Measurements from ENCODE around the gene MAML2. TPM values are rescaled to one million over a fixed set of nuclear protein-coding genes. Genes with fewer than 3 reads are reported as not detected.

Gene MAML2
- total and polyA plus RNA-seq, 2 of the 13 experiments (the other 11 are each of a cell fraction or from before 2014, with no cell fraction given), result 2.3 to 25.9 TPM

DNA sequence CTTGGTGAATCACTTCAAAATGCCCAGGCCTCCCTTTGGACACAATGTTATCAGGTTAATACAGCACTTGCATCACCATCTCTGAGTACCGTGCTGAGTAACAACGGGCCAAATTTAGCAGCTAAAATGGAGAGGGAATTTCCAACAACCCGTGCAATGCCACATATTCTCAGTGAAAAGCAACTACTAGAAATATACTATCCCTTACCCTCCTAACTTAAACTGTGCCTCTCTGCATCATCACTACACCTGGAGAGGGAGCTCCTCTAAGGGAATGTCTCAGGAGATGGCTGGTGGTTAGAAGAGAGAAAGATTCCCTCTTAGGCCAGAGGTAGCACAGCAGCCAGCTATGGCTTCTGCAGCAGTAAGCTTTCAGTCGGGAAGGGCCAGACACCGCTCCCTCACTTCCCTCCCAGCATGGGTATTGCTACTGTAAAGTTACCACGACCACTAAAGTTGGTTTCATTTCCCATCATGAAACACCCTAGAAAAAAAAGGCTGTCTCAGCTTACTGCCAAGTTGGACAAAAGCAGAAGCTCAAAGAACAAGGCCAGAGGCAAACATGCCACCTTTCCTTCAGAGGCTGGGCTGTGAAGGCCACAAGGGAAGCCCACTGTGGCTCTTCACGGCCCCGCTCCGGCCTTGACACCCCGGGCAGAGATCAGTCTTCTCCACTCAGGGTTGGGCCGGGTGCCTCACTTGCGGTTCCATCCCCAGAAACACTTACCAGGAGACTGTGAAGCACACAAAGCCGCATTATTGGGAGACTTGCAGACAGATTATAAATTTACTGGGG, 3.9 kb downstream of the MAML2 start (continued):
- TF ChIP-seq CTCF (CRISPR knock-in tag; IDR thresholded peaks at IDR 0.05) (no peak), RELA (CRISPR knock-in tag; IDR thresholded peaks at IDR 0.05) (no peak), CCDC6 (CRISPR knock-in tag; IDR thresholded peaks at IDR 0.05) (no peak), ZNF136 (CRISPR knock-in tag; IDR thresholded peaks at IDR 0.05; ENCODE audit: low read depth) (no peak), ZNF564 (CRISPR knock-in tag; IDR thresholded peaks at IDR 0.05) (no peak), JUN (CRISPR knock-in tag; IDR thresholded peaks at IDR 0.05) (no peak), XRCC5 (optimal IDR thresholded peaks at IDR 0.05; ENCODE audit: low read length) (no peak), ZNF12 (CRISPR knock-in tag; IDR thresholded peaks at IDR 0.05) (no peak), MED13 (CRISPR knock-in tag; IDR thresholded peaks at IDR 0.05) (no peak), RFX3 (CRISPR knock-in tag; IDR thresholded peaks at IDR 0.05) (no peak), NCOR1 (IDR thresholded peaks at IDR 0.05; ENCODE audit: borderline replicate concordance, low read length) (no peak), SCMH1 (CRISPR knock-in tag; IDR thresholded peaks at IDR 0.05; ENCODE audit: borderline replicate concordance) (no peak), TBL1XR1 (IDR thresholded peaks at IDR 0.05; ENCODE audit: borderline replicate concordance, low read length, partially characterized antibody) (no peak), PHF20 (CRISPR knock-in tag; IDR thresholded peaks at IDR 0.05) (no peak), ZNF264 (CRISPR knock-in tag; IDR thresholded peaks at IDR 0.05) (no peak), SMAD9 (CRISPR knock-in tag; IDR thresholded peaks at IDR 0.05) (no peak), ZNF124 (CRISPR knock-in tag; IDR thresholded peaks at IDR 0.05) (no peak), MBD4 (IDR thresholded peaks at IDR 0.05; ENCODE audit: borderline replicate concordance, low read length) (no peak), EZH2 (conservative IDR thresholded peaks at IDR 0.05; ENCODE audit: low read depth, low read length) (no peak), TMF1 (CRISPR knock-in tag; IDR thresholded peaks at IDR 0.05; ENCODE audit: low read depth) (no peak), CBFB (CRISPR knock-in tag; IDR thresholded peaks at IDR 0.05) (no peak), EP300 (IDR thresholded peaks at IDR 0.05; ENCODE audit: low read depth in 2 of 2, low read length in 2 of 2) (no peak), EP300 (CRISPR knock-in tag; IDR thresholded peaks at IDR 0.05; ENCODE audit: borderline replicate concordance) (no peak), ZNF850 (CRISPR knock-in tag; conservative IDR thresholded peaks at IDR 0.05) (no peak)
- TF ChIP-seq, protein P1, sequence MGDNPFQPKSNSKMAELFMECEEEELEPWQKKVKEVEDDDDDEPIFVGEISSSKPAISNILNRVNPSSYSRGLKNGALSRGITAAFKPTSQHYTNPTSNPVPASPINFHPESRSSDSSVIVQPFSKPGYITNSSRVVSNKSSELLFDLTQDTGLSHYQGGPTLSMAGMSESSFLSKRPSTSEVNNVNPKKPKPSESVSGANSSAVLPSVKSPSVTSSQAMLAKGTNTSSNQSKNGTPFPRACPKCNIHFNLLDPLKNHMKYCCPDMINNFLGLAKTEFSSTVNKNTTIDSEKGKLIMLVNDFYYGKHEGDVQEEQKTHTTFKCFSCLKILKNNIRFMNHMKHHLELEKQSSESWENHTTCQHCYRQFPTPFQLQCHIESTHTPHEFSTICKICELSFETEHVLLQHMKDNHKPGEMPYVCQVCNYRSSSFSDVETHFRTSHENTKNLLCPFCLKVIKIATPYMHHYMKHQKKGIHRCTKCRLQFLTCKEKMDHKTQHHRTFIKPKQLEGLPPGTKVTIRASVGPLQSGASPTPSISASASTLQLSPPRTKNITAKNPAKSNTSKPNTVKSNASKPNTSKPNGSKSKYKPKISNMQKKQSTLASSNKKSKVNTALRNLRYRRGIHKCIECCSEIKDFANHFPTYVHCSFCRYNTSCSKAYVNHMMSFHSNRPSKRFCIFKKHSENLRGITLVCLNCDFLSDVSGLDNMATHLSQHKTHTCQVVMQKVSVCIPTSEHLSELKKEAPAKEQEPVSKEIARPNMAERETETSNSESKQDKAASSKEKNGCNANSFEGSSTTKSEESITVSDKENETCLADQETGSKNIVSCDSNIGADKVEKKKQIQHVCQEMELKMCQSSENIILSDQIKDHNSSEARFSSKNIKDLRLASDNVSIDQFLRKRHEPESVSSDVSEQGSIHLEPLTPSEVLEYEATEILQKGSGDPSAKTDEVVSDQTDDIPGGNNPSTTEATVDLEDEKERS (CRISPR knock-in tag; IDR thresholded peaks at IDR 0.05), result peak; percentile 80; the same call in 1 of the 2 replicates
- TF ChIP-seq, protein P2, sequence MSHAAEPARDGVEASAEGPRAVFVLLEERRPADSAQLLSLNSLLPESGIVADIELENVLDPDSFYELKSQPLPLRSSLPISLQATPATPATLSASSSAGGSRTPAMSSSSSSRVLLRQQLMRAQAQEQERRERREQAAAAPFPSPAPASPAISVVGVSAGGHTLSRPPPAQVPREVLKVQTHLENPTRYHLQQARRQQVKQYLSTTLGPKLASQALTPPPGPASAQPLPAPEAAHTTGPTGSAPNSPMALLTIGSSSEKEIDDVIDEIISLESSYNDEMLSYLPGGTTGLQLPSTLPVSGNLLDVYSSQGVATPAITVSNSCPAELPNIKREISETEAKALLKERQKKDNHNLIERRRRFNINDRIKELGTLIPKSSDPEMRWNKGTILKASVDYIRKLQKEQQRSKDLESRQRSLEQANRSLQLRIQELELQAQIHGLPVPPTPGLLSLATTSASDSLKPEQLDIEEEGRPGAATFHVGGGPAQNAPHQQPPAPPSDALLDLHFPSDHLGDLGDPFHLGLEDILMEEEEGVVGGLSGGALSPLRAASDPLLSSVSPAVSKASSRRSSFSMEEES (CRISPR knock-in tag; IDR thresholded peaks at IDR 0.05), result no peak
